ENCODE measurements around the gene IL11RA. TPM values are rescaled to one million over a fixed set of nuclear protein-coding genes. Genes with fewer than 3 reads are reported as not detected.
"Not testable (repeated sequence)": the region's sequence is repeated elsewhere in the genome, so short reads cannot be mapped to it uniquely, and the experiment has no call there.

Gene IL11RA
- polyA plus RNA-seq, 10 donors, result 92.2 to 164 (median 110) TPM

- no peak for DNase-seq
These were observed 24.0 kb upstream of the IL11RA start for GRCh38 chr9:34627716-34628655.

- DNase-seq, result no peak
These were observed 23.1 kb upstream of the IL11RA start, which contains the start of gene ARID3C for GRCh38 chr9:34628656-34629490. TSS of gene ARID3C (minus strand) at chr9:34629066. CDS start at chr9:34628014, 1,052 bp downstream.

- no peak for DNase-seq
These were observed 22.5 kb upstream of the IL11RA start for GRCh38 chr9:34629491-34629808.

GRCh38 chr9:34630402-34631154 lies 21.4 kb upstream of the IL11RA start:
- no peak for DNase-seq

GRCh38 chr9:34633166-34633565 lies 18.8 kb upstream of the IL11RA start:
- DNase-seq, result no peak

GRCh38 chr9:34633851-34634550 lies 18.0 kb upstream of the IL11RA start:
- DNase-seq, result peak in 2 of 3 donors; percentile 67 to 78

- no peak for DNase-seq
These were observed 17.3 kb upstream of the IL11RA start for GRCh38 chr9:34634551-34635248.

GRCh38 chr9:34635556-34635955 lies 16.4 kb upstream of the IL11RA start:
- DNase-seq, result no peak

GRCh38 chr9:34636791-34637355 lies 15.1 kb upstream of the IL11RA start:
- DNase-seq, result no peak

GRCh38 chr9:34637356-34638137 lies 14.4 kb upstream of the IL11RA start, which contains the start of gene SIGMAR1:
TSS of gene SIGMAR1 (minus strand) at chr9:34637787. CDS start at chr9:34637697, 90 bp downstream.
- peak; percentile 93 to 97 (median 93) for DNase-seq

- no peak for DNase-seq
These were observed 13.9 kb upstream of the IL11RA start for GRCh38 chr9:34638138-34638445.

- not testable (repeated sequence) for DNase-seq
These were observed 12.7 kb upstream of the IL11RA start for GRCh38 chr9:34639322-34639721.

- no peak for DNase-seq
These were observed 9.3 kb upstream of the IL11RA start for GRCh38 chr9:34642679-34643078.

GRCh38 chr9:34644766-34645314 lies 7.1 kb upstream of the IL11RA start:
- no peak for DNase-seq

- peak; percentile 88 to 95 (median 88) for DNase-seq
These were observed 5.5 kb upstream of the IL11RA start, which contains the start of gene GALT for GRCh38 chr9:34646211-34647083. TSS of gene GALT (plus strand) at chr9:34646675. CDS start at chr9:34646705, 30 bp downstream.

- DNase-seq, result no peak
These were observed 4.9 kb upstream of the IL11RA start for GRCh38 chr9:34647084-34647403.

GRCh38 chr9:34647651-34648050 lies 4.3 kb upstream of the IL11RA start:
- DNase-seq, result no peak

- DNase-seq, result no peak
These were observed 3.3 kb upstream of the IL11RA start for GRCh38 chr9:34648673-34649072.
